SU-DHL-6 (cell line): ENCODE measurements around the gene MAP3K8.
A peak's percentile ranks its signal among the peaks of the same experiment; 100 is the strongest.

Experiments used
- H2AFZ ChIP-seq: fragments of 200-600 bp; sonication (generic); 2 replicates; pipeline ENCODE4 v1.6.1; 2014; ENCODE audit warnings: low read depth, mild to moderate bottlenecking, moderate library complexity, mixed read lengths, antibody characterized with exemption, low read length; ENCODE audit not compliant: severe bottlenecking
- H3F3A ChIP-seq: fragments of 200-600 bp; shearing (Covaris generic); 2 replicates; pipeline ENCODE4 v1.6.0; 2016; ENCODE audit warnings: antibody characterized with exemption, mild to moderate bottlenecking; ENCODE audit not compliant: insufficient read depth
- H3K27ac ChIP-seq: fragments of 200-600 bp; sonication (generic); 2 replicates; pipeline ENCODE4 v1.5.1; 2016; ENCODE audit warnings: low read depth, mild to moderate bottlenecking, low read length, moderate library complexity, mixed read lengths
- H3K27me3 ChIP-seq: fragments of 200-600 bp; sonication (generic), shearing (Covaris generic); 2 replicates; pipeline ENCODE4 v1.6.0; 2014; ENCODE audit warnings: mild to moderate bottlenecking, low read length
- H3K36me3 ChIP-seq: fragments of 200-600 bp; sonication (generic); 2 replicates; pipeline ENCODE4 v1.6.1; 2014; ENCODE audit warnings: mild to moderate bottlenecking, low read length, mixed read lengths
- H3K4me2 ChIP-seq: fragments of 300-600, 200-600 bp; shearing (Covaris generic), sonication (generic); 2 replicates; pipeline ENCODE4 v1.6.0; 2014; ENCODE audit warnings: low read length, low read depth, mild to moderate bottlenecking; ENCODE audit not compliant: poor library complexity, severe bottlenecking
- H3K4me3 ChIP-seq: fragments of 200-600 bp; sonication (generic); 2 replicates; pipeline ENCODE4 v1.5.1; 2014; ENCODE audit warnings: antibody characterized with exemption, low read length, mild to moderate bottlenecking, mixed read lengths; ENCODE audit not compliant: insufficient read depth, poor library complexity, severe bottlenecking
- H3K79me2 ChIP-seq: fragments of 200-600 bp; sonication (generic); 2 replicates; pipeline ENCODE4 v1.6.1; 2014; ENCODE audit warnings: mild to moderate bottlenecking, low read length, moderate library complexity; ENCODE audit not compliant: insufficient read depth
- H3K9ac ChIP-seq: fragments of 200-600 bp; sonication (generic); 2 replicates; pipeline ENCODE4 v1.7.0; 2014; ENCODE audit warnings: mild to moderate bottlenecking, low read length
- H3K9me2 ChIP-seq: fragments of 200-600 bp; sonication (generic); replicated peaks from 2 replicates; pipeline ENCODE4 v1.6.1; 2014; ENCODE audit warnings: low read length; ENCODE audit not compliant: insufficient read depth
- H3K9me3 ChIP-seq: fragments of 200-600 bp; sonication (generic); 2 replicates; pipeline ENCODE4 v1.6.1; 2014; ENCODE audit warnings: low read length, mixed read lengths; ENCODE audit not compliant: insufficient read depth
- H4K20me1 ChIP-seq: fragments of 200-600 bp; sonication (generic); 2 replicates; pipeline ENCODE4 v1.6.1; 2014; ENCODE audit warnings: low read depth, mild to moderate bottlenecking, antibody characterized with exemption, low read length, moderate library complexity, mixed read lengths
- EZH2phosphoT487 ChIP-seq: fragments of 200-600 bp; sonication (generic), shearing (Covaris generic); conservative IDR thresholded peaks from 2 replicates; pipeline ENCODE4 v1.6.1; 2018; ENCODE audit warnings: mild to moderate bottlenecking, antibody characterized with exemption, low read length, moderate library complexity, mixed read lengths
- TF ChIP-seq, protein P1 (sequence below): fragments of 200-600 bp; sonication (generic); IDR thresholded peaks from one replicate; pipeline ENCODE4 v1.5.1; 2017; ENCODE audit warnings: antibody characterized with exemption, mild to moderate bottlenecking, low read length, moderate library complexity; ENCODE audit not compliant: insufficient read depth, poor library complexity, severe bottlenecking

The MAP3K8 gene

DNA sequence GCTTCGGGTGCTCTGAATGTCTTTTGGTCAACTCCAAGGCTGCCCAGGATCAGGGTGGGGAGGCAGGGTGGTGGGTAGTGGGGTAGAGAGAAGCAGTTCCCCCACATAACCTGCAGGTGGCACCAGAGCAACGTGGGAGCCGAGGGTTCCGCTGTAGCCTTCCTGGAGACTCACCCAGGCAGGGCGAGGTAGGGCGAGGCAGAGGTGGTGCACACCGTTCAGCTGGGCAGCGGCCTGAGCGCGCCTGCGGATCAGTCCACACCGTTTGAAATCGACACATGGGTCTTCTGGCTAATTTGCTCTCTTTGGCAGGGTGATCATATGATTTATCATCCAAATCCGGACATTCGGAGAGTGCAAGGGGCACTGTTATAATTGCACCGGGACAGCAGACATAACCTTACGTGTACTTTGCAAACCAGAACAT, 41.4 kb upstream of the MAP3K8 start:
- Histone ChIP-seq H3F3A (no peaks in the 10 kb centered on the region), H3K79me2 (no peaks in the 10 kb centered on the region), H3K4me3 (no peak overlapping the region), H3K36me3 (no peaks in the 10 kb centered on the region), H3K4me2 (no peak overlapping the region), H3K27ac (no peak overlapping the region), H3K9me2 (no peaks in the 10 kb centered on the region), H3K9ac (no peak overlapping the region), H3K9me3 (no peaks in the 10 kb centered on the region), H4K20me1 (no peaks in the 10 kb centered on the region), H2AFZ (no peak overlapping the region), H3K27me3 (no peaks in the 10 kb centered on the region; the same call in 1 of the 2 replicates)
- no peak for TF ChIP-seq EZH2phosphoT487
- TF ChIP-seq, protein P1, sequence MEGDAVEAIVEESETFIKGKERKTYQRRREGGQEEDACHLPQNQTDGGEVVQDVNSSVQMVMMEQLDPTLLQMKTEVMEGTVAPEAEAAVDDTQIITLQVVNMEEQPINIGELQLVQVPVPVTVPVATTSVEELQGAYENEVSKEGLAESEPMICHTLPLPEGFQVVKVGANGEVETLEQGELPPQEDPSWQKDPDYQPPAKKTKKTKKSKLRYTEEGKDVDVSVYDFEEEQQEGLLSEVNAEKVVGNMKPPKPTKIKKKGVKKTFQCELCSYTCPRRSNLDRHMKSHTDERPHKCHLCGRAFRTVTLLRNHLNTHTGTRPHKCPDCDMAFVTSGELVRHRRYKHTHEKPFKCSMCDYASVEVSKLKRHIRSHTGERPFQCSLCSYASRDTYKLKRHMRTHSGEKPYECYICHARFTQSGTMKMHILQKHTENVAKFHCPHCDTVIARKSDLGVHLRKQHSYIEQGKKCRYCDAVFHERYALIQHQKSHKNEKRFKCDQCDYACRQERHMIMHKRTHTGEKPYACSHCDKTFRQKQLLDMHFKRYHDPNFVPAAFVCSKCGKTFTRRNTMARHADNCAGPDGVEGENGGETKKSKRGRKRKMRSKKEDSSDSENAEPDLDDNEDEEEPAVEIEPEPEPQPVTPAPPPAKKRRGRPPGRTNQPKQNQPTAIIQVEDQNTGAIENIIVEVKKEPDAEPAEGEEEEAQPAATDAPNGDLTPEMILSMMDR, result peak; percentile 62

DNA sequence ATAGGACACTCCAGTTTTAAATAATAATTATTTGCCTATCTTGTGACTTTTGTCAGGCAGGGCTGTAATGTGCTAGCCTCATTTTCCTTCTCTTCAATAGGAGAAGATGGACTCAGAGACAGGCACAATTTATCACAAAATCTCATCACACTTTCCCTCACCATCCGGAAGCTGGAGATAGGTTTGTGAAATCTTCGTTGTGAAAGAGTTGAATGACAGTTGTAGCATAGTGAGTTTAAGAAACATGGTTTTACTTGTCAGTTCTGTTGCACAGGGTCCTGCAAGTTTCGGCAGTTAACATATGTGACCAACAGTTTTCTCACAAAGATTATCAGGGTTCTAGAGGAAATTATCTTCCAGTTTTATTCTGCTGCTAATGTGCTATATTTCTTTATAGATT, 37.7 kb upstream of the MAP3K8 start:
- Histone ChIP-seq H3K27ac (no peak overlapping the region), H4K20me1 (no peaks in the 10 kb centered on the region), H3K4me2 (no peak overlapping the region), H3K27me3 (no peaks in the 10 kb centered on the region; the same call in 1 of the 2 replicates), H3K9me2 (no peaks in the 10 kb centered on the region), H3F3A (no peaks in the 10 kb centered on the region), H3K9ac (no peak overlapping the region), H3K79me2 (no peaks in the 10 kb centered on the region), H3K36me3 (no peaks in the 10 kb centered on the region), H3K4me3 (no peak overlapping the region), H3K9me3 (no peaks in the 10 kb centered on the region), H2AFZ (no peak overlapping the region)
- no peak for TF ChIP-seq EZH2phosphoT487
- TF ChIP-seq, protein P1, result no peak

DNA sequence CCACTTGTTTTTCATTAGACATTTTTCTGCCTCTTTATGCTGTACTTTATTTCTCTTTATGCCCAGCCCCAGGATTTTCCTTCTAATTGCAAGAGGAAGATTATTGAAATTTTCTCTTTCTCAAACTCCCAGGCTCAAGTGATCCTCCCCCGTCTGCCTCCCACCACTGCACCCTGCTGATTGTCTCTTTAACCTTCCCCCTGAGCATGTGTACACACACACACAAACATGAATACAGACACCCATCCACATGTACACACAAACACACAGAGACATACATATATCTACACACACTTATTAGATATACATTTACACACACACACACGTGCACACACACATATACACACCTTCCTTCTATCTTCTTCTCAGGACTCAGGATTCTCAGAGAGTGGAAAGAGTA, 37.3 kb upstream of the MAP3K8 start:
- H3K9me3 ChIP-seq, result no peaks in the 10 kb centered on the region
- H3K27me3 ChIP-seq, result no peaks in the 10 kb centered on the region; the same call in 1 of the 2 replicates
- no peak overlapping the region for H3K27ac ChIP-seq
- no peak for TF ChIP-seq EZH2phosphoT487
- TF ChIP-seq, protein P1, result no peak
- H2AFZ ChIP-seq, result no peak overlapping the region
- no peak overlapping the region for H3K4me2 ChIP-seq
- no peaks in the 10 kb centered on the region for H3F3A ChIP-seq
- H3K79me2 ChIP-seq, result no peaks in the 10 kb centered on the region
- H4K20me1 ChIP-seq, result no peaks in the 10 kb centered on the region
- H3K36me3 ChIP-seq, result no peaks in the 10 kb centered on the region
- H3K9ac ChIP-seq, result no peak overlapping the region
- H3K4me3 ChIP-seq, result no peak overlapping the region
- no peaks in the 10 kb centered on the region for H3K9me2 ChIP-seq

DNA sequence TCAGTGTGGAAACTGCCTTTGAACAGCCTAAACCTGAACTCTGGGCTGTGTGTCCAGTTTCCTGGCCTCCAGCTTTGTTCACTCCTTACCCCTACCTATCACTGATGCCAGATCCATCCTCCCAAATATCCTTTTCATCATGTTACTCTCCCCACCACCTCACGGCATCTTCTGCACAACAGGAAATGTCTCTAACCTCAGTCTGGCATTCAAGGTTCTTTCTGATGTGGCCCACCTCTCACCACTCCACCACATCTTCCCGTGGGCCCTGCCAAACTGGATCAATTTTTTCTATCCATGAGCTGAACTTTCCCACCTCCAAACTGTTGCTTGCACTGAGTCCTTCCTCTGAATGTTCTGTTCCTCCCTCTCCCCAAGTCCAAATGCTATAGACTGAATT, 35.8 kb upstream of the MAP3K8 start:
- H3K79me2 ChIP-seq, result no peaks in the 10 kb centered on the region
- no peak overlapping the region for H2AFZ ChIP-seq
- no peaks in the 10 kb centered on the region for H3K9me3 ChIP-seq
- H4K20me1 ChIP-seq, result no peaks in the 10 kb centered on the region
- H3K9me2 ChIP-seq, result no peaks in the 10 kb centered on the region
- H3K4me3 ChIP-seq, result no peak overlapping the region
- H3K9ac ChIP-seq, result no peak overlapping the region
- no peak for TF ChIP-seq EZH2phosphoT487
- TF ChIP-seq, protein P1, result no peak
- H3K4me2 ChIP-seq, result no peak overlapping the region
- H3K27me3 ChIP-seq, result no peaks in the 10 kb centered on the region
- no peaks in the 10 kb centered on the region for H3F3A ChIP-seq
- H3K27ac ChIP-seq, result no peak overlapping the region
- no peaks in the 10 kb centered on the region for H3K36me3 ChIP-seq
